AG09309 (cell line): Measurements from ENCODE around the gene MTRR.

Experiments used
- DNase-seq: peaks from one replicate; pipeline ENCODE4 v3.0.0-alpha.2; 2010; ENCODE audit warnings: low read depth
- H3K4me3 ChIP-seq: 2 replicates; pipeline ENCODE4 v1.5.1; 2011; ENCODE audit warnings: mild to moderate bottlenecking, low read depth, low read length, moderate library complexity; ENCODE audit not compliant: control insufficient read depth
- TF ChIP-seq, protein P1 (sequence below): IDR thresholded peaks from 2 replicates; pipeline ENCODE4 v1.5.1; 2011; ENCODE audit warnings: mild to moderate bottlenecking, low read depth, low read length, inconsistent platforms; ENCODE audit not compliant: insufficient read depth, control insufficient read depth; ENCODE audit errors: missing control alignments

MTRR gene

DNA sequence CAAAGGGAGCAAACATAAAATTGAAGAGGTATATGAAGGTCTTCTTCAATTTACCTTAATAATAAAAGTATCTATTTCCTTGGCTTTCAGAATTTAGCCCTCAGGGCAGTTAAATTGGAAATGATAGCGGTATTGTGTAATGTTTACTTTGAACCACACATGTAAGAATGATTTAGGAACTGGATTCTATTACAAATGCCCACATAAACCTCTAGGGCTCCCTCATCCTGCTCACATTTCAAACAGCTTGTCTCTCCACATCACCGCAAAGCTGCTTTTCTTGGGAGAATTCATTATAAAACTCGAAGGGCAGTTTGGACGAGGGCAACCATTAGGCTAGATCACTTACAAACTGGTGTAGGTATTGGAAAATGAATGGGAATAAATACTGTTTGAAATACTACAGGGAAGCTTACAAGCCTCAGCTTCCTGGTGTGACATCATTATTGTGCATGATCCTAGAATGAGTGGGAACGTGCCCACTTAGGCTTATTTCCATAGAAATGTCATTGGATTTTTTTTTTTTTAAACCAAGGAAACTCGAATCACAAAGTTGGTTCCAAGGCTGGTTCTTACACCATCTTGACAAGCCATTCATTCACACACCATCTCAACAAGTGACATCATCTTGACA is 47.3 kb downstream of the MTRR start:
- no peak overlapping the region for H3K4me3 ChIP-seq
- DNase-seq = peak; percentile 24
- TF ChIP-seq, protein P1, sequence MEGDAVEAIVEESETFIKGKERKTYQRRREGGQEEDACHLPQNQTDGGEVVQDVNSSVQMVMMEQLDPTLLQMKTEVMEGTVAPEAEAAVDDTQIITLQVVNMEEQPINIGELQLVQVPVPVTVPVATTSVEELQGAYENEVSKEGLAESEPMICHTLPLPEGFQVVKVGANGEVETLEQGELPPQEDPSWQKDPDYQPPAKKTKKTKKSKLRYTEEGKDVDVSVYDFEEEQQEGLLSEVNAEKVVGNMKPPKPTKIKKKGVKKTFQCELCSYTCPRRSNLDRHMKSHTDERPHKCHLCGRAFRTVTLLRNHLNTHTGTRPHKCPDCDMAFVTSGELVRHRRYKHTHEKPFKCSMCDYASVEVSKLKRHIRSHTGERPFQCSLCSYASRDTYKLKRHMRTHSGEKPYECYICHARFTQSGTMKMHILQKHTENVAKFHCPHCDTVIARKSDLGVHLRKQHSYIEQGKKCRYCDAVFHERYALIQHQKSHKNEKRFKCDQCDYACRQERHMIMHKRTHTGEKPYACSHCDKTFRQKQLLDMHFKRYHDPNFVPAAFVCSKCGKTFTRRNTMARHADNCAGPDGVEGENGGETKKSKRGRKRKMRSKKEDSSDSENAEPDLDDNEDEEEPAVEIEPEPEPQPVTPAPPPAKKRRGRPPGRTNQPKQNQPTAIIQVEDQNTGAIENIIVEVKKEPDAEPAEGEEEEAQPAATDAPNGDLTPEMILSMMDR = no peak

DNA sequence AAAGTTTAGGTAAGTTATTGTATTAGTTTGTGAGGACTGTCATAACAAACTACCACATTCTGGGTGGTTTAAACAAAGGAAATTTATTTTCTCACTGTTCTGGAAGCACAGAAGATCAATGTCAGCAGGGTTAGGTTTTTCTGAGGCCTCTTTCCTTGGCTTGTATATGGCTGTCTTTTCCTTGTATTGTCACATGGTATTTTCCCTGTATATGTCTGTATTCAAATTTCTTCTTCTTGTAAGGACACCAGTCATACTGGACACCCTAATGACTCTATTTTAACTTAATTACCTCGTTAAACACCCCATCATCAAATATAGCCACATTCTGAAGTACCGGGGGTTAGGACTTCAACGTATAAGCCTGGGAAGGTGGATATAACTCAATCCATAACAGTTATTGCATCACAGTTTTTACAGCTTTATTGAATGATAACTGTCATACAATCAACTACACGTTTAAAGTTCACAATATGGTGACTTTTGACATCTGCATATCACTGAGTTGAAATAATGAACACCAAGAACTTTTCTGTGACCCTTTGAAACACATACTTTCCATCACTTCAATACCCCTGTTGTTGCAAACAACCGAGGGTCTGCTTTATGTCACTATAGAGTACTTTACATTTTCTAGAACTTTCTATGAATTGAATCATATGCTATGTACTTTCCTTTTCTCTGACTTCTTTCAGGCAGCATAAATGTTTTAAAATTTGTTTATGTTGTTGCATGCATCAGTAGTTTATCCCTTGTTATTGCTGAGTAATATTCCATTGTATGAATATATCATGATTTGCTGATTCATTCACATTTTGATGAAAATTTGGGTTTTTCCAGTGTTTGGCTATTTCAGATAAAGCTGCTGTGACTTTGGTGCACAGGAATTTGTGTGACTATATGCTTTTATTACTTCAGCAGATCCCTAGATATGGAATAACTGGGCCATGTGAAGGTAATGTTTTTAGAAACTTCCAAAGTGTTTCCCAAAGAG is 48.5 kb downstream of the MTRR start:
- TF ChIP-seq, protein P1 = no peak
- DNase-seq = no peak
- no peak overlapping the region for H3K4me3 ChIP-seq

DNA sequence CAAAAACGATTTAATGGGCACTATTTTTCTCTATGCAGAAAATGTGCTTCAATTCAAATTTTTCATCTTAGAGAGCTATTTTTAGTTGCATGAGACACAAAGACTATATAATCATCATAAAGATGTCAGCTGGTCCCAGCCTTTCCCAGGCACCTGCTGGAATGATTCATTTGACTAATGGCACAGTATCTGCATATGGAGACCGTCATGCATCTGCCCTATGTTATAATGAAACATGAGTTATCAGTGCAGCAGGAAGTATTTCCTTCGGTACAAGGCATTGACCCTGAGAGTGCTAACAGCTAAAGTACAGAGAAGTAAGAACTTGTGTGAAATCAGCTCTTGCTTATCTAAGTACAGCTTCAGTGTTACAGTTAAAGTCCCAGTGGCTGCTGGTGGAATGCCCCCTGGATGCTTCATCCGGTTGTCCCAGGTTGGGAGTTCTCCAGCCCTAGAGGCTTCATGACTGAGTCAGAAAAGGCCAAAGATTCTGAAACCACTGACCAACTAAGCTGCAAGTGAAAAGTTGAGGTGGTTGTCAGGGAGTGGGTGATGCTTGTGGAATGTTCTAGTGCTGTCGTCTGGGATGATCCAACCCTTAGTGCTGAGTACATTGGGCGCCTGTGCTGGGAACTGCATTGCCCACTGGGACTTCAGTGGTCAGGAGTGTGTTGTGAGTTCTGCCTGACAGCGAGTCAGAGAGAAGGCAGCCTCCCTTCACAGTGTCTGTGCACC is 57.2 kb downstream of the MTRR start:
- TF ChIP-seq, protein P1 = no peak
- H3K4me3 ChIP-seq = no peak overlapping the region
- DNase-seq = peak; percentile 85

DNA sequence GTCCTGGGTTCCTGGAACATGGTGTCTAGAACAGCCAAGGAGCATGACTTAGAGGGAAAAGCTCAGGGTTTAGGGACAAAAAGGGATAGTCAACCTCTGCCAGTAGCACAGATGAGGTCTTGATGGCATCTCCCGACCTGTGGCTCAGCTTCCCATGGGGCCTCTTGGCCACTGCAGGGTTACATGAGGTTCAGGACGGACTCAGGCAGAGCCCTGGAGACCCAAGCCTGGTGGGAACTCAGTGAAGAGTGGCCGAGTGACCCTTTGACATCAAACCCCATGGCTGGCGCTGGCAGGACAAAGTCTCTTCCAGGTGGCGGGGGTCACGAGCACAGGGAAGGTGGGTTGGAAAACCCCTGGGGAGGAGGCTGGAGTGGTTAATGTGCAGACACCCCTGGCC is 57.8 kb downstream of the MTRR start:
- no peak overlapping the region for H3K4me3 ChIP-seq
- no peak for DNase-seq
- TF ChIP-seq, protein P1 = no peak

DNA sequence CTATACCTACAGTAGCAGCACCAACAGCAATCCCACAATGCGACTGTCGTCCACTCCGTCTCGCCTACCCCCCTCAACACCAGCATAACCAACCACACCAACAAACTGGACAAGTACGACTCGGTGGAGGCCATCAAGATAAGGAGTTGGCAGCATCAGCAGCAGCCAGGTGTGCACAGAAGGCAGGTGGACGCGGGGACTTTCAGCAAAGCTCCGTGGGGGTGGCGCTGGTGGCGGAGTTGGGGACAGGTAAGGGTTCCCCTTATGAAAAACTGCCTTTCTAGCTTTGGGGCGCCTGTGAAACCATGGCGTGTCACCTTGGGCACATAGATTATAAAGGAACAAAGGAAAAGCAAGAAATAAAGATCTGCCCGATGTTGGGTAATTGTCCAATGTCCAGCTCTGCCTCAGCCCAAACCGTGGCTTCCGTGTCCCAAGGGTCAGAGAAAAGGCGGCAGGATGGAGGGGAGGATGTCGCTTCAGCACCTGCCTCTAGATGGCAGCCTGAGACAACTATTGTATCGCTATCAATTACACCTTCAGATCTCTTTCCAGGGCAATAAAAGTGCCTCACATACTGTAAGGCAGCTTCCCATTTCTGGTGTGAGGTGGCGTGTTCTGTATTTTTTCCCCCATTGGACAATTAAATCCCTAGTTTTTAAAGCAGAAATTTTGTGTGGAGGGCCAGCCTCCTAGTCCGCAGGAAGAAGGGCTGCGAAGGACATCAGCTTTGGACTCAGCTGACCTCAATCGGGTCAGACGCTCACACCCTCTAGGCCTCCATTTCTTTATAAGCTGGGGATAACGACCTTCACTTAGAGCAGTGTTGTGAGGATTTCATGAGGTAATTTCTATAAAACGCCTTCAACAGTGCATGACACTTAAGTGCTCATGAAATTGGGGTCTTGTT is 58.8 kb downstream of the MTRR start:
- TF ChIP-seq, protein P1 = peak; percentile 86
- DNase-seq = peak; percentile 13
- H3K4me3 ChIP-seq = no peak overlapping the region
